Pons (tissue), 1 donor: ENCODE measurements around the gene CCDC137.

Experiments
- DNase-seq: peaks from one replicate; pipeline ENCODE4 v3.0.0-alpha.2; 2016; ENCODE audit warnings: low spot score

Gene CCDC137

DNA sequence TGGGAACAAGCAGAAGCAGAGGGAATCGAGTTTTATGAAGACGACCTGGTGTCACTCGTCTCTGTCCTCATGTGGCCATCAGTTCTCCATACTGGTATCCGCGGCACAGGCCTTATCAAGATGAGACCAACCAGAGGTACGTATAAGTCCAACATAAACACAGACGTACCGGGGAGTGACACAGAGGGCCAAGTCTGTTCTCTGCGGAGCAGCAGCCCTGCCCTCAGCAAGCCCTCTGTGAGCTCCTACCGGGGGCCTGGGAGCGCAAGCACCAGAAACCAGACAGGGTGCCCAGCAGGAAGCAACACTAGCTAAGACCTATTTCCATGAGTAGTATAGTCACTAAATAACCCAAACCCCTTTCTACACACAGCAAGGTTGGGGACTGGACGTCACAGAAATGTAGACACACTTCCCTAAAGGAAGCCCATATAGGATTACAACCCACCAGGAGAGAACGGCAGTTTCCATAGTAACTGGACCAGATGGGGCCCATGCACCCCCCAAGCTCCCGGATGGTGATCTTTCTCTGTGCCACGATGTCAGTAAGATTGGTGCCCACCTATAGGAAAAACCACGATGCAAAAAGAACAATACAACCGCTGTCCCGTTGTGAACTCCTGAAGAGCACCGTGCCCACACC, 16.1 kb downstream of the CCDC137 start:
- no peak for DNase-seq

DNA sequence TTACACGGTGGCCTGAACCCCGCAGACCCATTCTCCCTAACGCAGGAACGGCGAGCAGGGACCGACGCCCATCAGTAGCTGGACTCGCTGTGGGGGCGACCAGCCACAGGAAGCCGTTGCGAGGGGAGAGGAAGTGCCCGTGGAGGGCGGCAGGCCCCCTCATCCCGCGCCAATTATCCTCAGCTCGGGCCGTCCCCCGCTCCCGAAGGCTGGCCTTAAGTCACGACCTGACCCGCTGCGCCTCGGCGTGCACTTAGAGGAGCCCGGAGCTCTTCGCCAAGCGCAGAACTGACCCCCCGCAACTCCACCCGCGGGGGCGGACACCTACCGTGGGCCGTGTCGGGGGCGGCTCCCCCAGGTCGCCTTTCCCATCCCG, 16.7 kb downstream of the CCDC137 start:
- no peak for DNase-seq

GRCh38 chr17:81683584-81684441, 17.3 kb downstream of the CCDC137 start, which contains the start of the genes ARL16 and HGS:
Gene ARL16 (minus strand): TSS chr17:81683797. CDS start chr17:81683753, 44 bp downstream.
Gene HGS (plus strand): TSS chr17:81684011. CDS start chr17:81684067, 56 bp downstream.
- DNase-seq: peak; percentile 99

DNA sequence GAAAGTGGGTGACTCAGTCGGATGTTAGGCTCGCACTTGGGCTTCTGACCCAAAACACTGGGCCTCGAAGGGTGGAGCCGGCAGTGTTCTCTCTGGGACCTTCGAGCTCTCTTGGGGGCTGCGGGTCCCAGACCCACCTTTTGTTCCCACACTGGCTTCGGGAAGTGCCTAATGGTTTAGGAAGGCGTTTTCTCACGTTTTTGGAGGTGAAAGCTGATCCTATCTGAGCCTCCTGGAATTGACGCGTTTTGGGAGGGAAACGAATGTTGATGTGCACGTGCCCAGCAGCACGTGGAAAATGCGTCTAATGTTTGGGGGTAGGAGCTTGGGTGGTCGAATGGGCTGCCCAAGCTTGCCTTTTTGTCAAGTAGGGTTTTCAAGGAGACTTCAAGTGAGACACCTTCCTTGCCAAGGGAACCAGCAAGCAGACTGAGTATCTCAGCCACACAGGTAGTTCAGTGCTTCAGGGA, 17.9 kb downstream of the CCDC137 start:
- no peak for DNase-seq

DNA sequence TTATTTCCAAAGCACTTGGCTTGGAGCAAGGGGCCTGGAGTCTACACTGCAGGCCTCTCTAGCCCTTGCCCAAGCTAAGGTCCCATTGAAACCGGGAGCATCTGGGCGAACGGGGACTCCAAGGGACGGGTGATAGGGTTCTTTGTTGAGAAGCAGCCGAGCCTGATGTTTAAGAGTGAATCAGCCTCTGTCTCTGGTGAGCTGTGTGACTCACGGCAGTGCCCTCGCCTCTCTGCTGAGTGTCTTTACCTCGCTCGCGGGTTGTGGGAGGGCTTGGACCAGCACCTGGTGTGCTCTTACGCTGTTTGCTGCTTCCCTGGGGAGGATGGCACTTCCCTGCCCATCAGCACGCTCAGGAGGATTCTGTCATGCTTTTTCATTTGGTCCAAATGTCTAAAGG, 18.6 kb downstream of the CCDC137 start:
- DNase-seq: no peak

DNA sequence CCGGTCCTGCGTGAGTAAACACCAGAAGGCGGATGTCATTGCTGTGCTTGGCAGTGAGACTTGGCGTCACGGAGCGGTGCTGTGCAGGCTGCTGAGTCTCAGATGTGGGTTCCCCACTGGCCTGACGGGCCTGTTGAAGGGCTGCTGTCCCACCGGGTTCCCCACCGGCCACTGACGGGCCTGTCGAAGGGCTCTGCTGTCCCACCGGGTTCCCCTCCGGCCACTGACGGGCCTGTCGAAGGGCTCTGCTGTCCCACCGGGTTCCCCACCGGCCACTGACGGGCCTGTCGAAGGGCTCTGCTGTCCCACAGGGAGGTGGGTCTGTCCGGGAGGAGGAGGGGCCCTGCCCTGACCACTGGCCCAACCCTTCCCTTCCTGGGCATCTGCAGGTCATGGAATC, 20.1 kb downstream of the CCDC137 start:
- DNase-seq: no peak

GRCh38 chr17:81687770-81688541, 21.4 kb downstream of the CCDC137 start:
- DNase-seq: no peak

- no peak for DNase-seq
Observed at GRCh38 chr17:81688616-81689015, 22.1 kb downstream of the CCDC137 start.

DNA sequence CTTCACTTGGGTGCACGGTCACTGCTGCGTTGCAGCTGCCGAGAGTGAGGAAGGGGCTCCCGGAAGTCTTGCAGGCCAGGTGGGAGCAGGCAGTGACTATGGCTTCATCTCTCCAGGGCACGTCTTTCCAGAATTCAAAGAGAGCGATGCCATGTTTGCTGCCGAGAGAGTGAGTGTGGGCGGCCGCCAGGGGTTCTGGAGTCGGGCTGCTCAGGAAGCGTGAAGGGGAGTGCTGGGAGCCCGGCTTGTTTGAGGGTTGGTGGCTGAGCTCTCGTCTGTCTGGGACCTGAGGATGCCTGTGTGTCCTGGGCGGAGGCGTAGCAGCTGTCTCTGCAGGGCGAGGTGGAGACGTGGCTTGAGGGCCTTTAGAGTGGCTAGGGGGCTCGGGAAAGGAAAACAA, 23.5 kb downstream of the CCDC137 start:
- DNase-seq: no peak

DNA sequence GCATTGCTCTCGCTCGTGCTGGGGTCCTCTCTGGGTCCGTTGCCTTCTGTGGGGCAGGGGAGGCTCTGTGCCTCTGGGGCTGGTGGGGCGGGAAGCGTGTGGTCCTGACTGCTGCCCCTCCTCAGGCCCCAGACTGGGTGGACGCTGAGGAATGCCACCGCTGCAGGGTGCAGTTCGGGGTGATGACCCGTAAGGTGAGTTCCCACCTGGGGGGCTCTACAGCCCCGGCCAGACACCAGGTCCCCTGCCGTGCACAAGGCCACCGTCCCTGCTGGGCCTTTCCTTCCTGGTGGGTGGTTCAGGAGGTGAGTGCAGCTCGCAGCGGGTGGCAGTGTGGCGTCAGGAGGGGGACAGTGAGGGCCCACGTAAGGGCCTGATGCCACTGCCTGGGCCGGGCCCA, 24.0 kb downstream of the CCDC137 start:
- no peak for DNase-seq

DNA sequence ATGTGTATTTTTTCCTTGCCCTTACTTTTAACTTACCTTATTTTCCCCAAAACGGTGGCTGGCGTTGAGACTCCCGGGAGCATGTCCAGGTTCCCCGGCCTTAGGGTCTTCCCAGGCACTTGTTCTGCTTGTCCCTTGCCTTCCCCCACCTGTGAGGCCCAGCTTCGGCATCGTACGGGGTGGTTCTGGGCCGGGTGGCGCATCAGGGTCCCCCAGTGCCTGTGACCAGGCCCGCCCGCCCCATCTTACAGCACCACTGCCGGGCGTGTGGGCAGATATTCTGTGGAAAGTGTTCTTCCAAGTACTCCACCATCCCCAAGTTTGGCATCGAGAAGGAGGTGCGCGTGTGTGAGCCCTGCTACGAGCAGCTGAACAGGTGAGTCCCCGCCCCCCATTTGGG, 24.7 kb downstream of the CCDC137 start:
- DNase-seq: no peak

DNA sequence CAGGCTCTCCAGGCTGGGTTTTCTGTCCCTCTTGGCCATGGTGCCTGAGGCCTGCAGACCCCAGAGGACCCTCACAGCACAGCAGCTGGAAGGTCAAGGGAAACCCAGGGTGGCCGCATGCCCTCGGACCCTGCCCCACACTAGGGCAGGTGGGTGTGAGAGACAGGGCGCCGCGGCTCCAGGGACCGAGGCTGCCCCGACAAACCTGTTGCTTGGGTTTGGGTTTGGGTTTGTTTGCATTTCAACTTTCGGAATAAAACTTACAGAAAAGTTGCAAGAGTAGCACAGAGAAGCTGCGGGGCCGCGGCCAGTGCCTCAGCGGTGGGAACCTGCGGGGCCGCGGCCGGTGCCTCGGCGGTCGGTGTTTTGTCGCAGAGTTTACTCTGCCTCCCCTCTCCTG, 25.1 kb downstream of the CCDC137 start:
- no peak for DNase-seq

DNA sequence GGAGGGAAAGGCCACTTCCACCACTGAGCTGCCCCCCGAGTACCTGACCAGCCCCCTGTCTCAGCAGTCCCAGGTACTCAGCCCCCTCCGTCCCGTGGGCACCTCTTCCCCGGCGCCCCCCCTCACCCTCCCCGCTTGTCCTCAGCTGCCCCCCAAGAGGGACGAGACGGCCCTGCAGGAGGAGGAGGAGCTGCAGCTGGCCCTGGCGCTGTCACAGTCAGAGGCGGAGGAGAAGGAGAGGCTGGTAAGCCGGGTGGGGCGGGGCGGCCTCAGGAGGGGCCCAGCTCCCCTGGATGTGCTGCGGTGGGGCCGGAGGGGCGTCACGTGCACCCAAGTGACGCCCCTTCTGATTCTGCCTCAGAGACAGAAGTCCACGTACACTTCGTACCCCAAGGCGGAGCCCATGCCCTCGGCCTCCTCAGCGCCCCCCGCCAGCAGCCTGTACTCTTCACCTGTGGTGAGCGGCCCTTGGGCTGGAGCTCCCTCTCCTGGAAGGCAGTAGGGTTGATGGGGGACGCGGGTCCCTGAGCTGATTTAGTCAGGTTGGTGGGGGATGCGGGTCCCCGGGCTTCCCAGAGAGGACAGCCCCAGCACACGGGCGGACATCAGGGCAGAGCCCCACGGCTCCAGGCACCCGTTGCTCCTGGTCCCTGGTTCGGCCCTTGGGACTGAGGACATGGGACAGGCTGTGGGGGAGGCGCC, 27.1 kb downstream of the CCDC137 start:
- DNase-seq: no peak

- no peak for DNase-seq
Observed at GRCh38 chr17:81694810-81695209, 28.3 kb downstream of the CCDC137 start.

GRCh38 chr17:81695211-81695610, 28.7 kb downstream of the CCDC137 start:
- no peak for DNase-seq

- DNase-seq: no peak
Observed at GRCh38 chr17:81695801-81696200, 29.3 kb downstream of the CCDC137 start.

DNA sequence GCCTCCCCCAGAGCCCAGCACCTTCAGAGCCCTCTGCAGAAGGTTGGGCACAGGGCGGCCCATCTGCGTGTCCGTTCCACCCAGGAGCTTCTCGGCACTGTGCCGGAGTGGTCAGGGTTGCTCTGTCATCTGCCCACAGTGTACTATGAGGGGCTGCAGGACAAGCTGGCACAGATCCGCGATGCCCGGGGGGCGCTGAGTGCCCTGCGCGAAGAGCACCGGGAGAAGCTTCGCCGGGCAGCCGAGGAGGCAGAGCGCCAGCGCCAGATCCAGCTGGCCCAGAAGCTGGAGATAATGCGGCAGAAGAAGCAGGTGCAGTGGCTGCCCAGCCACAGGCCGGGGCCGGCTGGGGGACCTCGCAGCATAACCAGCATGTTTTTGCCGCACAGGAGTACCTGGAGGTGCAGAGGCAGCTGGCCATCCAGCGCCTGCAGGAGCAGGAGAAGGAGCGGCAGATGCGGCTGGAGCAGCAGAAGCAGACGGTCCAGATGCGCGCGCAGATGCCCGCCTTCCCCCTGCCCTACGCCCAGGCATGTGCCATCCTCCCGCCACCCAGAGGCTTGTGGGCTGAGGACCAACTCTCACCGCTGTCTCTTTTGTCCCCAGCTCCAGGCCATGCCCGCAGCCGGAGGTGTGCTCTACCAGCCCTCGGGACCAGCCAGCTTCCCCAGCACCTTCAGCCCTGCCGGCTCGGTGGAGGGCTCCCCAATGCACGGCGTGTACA, 29.8 kb downstream of the CCDC137 start:
- no peak for DNase-seq

DNA sequence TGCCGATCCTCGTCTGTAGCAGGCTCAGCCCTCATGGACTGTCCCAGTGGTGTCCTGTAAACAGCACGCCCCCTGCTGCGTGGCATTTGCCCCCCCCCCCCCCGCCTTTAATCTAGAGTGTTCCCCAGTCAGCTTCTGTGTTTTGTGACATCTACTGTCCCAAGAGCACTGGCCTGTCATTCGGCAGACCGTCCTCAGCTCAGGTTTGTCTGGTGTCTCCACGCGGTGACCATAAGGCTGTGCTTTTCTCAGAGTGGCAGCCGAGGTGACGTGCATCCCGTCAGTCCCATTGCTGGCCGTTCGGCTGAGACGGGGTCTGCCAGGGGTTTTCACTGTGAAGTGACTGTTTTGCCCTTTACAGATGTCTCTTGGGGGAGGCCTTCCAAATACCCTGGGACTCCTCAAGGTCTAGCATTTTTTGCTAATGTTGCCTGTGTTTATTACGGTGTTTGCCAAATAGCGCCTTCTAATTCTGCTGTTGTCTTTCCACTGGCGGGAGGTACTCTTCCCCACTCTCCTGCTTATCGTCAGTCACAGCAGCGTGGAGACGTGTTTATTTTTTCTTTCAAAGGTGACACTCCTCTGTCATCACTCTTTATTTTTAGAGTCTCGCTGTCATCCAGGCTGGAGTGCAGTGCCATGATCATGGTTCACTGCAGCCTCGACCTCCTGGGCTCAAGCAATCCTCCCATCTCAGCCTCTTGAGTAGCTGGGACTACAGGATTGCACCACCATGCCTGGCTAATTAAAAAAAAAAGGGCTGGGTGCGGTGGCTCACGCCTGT, 30.9 kb downstream of the CCDC137 start:
- DNase-seq: no peak

- DNase-seq: no peak
Observed at GRCh38 chr17:81700353-81701287, 34.1 kb downstream of the CCDC137 start.
